ENCODE data around the gene BAIAP2. TPM values are rescaled to one million over a fixed set of nuclear protein-coding genes. Genes with fewer than 3 reads are reported as not detected.
"Not testable (repeated sequence)": the region's sequence is repeated elsewhere in the genome, so short reads cannot be mapped to it uniquely, and the experiment has no call there.

BAIAP2 gene
- polyA plus RNA-seq, 1 donor = 37.2 TPM

DNA sequence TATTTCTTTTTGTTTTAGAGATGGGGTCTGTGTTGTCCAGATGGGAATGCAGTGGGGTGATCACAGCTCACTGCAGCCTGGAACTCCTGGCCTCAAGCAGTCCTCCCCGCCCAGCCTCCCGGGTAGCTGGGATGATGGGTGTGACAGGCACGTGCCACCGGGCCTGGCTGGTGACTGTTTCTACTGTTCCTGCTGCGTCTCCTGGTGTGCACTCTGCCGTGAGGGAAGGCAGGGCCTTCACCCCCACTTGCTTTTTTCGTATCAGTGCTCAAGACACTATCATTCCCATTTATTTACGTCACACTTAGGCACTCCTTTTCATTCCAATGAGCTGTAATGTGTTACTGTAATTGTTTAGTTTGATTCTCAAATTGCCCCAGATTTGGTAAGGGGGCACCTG is 105.1 kb downstream of the BAIAP2 start:
- no peak for DNase-seq

DNA sequence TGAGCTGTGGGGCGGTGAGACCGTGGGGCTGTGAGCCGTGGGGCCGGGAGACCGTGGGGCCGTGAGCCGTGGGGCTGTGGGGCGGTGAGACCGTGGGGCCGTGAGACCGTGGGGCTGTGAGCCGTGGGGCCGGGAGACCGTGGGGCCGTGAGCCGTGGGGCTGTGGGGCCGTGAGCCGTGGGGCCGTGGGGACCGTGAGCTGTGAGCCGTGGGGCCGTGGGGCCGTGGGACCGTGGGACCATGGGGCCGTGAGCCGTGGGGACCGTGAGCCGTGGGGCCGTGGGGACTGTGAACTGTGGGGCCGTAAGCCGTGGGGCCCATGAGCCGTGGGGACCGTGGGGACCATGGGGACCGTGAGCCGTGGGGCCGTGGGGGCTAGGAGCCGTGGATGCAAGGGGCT is 105.7 kb downstream of the BAIAP2 start:
- DNase-seq = no peak

DNA sequence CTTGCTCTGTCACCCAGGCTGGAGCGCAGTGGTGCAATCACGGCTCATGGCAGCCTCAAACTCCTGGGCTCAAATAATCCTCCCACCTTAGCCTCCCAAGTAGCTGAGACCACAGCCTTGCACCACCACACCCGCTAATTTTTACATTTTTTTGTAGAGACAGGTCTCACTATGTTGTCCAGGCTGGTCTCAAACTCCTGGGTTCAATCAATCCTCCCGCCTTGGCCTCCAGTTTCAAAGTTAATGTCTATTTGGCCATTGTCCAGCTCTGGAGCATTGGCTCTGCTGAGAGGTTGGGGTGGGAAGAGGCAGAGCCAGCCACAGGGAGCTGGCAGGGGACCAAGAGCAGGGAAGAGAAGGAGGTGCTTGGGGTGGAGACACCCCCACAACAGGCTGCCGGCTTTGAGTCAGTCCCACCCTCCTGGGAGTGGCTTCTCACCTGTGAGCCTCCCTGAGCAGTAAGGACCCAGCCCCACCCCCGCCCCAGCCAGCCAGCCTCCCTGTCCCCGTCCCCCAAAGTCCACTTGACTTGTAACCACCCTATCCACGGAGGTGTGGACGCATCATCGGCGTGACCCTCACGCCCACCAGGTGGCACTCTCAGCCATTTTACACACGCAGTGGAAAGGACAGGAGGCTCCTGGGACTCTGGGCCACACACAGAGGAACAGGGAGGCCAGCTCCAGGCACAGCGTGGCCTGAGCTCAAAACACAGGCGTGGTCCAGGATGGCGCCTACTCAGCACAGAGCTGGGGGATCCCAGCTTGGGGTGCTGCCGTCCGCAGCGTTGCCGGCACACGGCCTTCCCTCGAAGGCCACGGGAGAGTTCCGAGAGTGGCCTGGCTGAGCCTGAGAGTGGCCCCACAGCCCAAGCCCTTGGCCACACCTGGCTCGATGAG is 107.6 kb downstream of the BAIAP2 start:
- peak; percentile 70 for DNase-seq

DNA sequence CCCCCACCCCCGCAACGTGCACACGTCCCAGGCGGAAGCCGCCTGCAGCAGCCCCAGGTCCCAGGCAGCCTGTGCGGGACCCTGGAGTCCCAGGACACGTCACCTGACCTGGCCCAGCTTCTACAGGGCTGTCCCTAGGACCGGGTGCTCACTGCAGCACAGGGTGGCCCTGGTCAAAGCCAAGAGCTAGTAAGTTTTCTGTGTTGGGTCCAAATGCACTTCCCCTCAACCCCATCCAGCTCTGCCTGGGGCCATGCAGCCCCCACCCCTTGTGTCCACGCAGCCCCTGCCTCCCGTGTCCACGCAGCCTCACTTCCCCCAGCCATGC is 108.2 kb downstream of the BAIAP2 start:
- no peak for DNase-seq

DNA sequence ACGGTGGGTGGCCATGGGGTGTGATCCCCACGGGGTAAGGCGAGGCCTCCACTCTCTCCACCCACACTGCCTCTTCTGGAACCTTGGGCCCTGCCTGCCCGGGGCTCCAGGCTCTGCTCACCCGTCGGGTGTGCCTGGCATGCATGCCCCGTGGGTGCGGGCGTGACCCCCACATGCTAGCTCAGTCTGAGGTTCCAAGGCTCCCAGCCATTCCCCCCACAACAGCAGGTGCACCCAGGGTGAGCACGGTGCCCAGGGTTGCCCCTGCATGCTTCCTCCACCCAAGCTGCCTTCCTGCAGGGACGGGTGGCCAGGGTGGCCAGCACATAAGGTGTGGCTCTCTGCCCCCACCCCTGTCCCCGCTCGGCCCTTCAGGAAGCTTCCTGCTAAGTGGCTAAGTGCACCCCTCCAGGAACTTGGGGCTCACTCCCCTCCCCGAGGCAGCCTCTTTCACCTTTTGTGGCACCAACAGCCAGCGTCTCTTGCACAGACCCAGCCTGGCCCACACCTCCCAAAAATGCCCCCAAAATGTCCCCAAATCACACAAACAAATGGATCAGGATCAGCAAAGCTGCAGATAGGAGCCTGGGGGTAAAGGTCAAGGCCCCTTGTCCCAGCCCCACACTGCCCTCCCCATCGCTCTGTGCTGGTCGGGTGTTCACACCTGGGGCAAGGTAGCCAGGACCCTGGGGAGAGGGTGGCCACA is 108.9 kb downstream of the BAIAP2 start:
- no peak for DNase-seq

DNA sequence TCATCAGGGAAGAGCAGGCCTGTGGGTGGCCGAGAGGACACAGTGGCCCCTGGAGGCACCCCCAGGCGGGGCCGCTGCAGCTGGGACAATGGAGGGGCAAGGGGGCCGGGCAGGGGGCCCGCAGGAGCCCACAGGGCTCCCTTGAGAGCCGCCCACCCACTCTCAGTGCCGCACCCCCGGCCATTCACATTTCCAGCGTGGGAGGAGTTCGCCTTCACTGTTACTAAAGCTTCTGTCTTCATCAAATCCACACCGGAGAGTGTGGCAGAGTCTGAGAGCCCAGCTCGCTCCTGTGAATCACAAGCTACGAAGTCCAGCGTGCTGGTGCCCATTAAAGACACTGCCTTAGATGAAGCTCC is 109.5 kb downstream of the BAIAP2 start:
- DNase-seq = no peak

DNA sequence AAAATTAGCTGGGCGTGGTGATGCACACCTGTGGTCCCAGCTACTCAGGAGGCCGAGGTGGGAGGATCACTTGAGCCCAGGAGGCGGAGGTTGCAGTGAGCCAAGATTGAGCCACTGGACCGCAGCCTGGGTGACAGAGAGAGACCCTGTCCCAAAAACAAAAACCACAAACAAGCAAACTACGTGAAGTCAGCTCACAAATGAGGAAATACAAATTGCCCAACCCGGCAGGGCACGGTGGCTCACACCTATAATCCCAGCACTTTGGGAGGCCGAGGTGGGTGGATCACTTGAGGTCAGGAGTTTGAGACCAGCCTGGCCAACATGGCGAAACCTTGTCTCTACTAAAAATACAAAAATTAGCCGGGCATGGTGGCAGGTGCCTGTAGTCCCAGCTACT is 111.3 kb downstream of the BAIAP2 start:
- not testable (repeated sequence) for DNase-seq

DNA sequence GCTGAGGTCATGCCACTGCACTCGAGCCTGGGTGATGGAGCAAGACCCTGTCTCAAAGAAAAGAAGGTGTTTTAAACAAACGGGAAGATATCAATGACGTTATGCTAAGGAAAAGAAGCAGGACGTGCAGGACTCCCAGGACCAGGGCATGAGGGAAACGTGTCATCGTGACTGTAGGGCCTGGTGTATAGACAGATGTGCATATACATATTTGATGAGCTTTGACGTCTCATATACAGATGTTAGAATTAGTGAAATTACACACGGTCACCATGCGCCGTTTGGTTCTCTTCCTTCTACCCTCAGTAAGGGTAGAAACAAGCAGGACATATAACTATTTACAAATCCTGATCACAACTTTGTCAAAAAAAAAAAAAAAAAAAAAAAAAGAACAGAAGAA is 112.8 kb downstream of the BAIAP2 start:
- no peak for DNase-seq

DNA sequence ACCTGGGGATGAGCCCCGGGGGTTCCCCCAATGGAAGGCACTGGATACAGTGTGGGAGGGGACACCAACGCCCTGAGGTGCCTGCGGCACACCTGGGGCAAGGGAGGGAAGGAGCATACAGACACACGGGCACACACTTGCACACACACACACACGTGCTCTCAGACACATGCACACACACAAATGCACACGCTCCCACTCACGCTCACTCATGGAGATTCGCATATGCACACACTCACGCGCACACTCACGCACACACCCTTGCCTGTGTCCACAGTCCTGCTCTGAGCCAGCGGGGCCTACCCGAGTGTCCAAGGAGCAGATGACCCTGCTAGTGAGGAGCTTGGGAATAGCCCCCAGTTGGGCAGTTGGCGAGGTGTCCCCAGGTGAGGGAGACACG is 113.6 kb downstream of the BAIAP2 start:
- DNase-seq = no peak

DNA sequence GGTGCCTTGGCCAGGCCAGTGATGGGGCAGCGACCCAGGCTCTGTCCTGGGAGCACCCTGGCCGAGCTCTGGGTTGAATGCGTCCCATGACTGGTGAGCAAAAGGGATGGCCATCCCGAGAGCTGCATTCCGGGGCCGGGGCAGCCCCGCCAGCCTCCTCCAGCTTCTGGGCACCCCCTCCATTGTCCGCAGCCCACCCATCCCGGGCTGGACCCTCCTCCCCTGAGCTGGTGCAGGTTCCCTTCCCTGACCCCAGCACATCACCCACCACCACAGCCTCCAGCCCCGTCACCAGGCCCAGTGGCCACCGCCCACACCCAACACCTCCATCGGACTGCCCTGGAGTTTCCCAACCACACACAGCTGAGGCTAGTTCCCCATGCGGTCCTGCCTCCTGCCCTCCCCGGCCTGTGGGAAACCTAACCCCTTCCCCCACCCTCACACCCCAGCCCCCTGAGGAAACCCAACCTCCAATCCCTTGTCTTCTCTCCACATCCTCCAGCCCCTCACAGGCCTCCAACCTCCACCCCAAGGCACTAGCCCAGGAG is 114.1 kb downstream of the BAIAP2 start:
- no peak for DNase-seq

DNA sequence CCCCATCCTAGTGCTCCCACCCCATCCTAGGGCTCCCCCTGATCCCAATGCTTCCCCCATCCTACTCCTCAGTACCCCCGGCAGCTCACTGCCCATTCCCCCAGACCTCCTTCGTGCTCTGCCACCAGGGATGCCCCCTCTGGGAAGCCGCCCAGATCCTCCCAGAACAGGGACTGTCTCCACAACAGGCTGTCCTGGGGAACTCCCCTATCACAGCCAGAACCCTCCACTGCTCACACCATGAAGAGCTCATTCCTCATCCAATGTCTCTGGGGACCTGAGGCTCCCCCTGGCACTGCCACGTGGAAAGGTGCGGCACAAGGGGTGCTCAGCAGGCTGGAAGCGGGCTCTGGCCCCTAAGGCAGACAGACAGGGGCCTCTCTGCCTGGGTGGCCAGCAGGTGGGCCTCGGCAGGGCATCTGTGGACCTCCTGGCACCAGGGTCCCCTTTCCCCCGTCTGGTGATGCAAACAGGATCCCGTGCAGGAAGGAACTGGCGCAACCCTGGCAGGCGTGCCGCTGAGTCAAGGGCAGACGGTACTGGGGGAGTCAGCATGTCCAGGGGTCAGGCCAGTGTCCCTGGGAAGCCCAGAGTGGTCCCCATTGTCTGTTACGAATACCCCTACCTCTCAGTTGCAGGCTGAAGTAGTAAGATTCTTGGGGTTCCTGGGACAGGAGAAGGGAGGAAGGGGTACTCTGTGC is 115.6 kb downstream of the BAIAP2 start:
- DNase-seq = no peak

DNA sequence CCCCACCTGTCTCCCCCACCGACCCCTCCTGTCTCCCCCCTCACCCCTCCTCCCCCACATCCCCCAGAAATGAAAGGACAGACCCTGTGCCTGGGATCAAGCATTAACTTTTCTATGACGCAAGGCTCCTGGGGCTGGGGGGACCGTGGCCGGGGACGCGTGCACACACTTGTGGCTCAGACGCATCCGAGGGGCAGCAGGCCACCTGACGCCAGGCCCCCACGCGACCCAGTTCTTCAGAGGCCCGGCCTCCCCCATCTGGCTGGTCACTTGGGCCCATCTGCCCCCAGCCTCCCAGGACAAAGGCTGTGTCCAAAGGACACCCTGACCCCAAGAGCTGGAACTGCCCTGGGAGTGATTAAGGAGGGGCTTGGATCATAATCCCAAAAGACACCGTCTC is 116.3 kb downstream of the BAIAP2 start:
- DNase-seq = no peak

DNA sequence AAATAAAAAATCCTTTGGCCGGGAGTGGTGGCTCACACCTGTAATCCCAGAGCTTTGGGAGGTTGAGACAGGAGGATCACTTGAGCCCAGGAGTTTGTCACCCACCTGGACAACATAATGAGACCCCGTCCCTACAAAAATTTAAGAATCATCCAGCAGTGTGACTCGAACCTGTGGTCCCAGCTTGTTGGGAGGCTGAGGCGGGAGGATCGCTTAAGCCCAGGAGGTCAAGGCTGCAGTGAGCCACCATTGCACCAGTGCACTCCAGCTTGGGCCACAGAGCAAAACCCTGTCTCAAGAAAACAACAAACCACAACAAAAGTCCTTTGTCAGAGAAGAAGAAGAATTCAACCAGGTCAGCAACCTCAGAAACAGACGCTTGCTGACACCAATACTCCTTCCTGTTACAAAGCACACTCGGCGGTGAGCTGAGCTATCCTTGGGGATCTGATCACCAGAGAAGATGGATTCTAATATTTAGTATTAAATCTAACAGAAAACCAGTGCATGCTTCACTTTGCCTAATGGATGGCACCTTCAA is 117.4 kb downstream of the BAIAP2 start:
- DNase-seq = no peak

DNA sequence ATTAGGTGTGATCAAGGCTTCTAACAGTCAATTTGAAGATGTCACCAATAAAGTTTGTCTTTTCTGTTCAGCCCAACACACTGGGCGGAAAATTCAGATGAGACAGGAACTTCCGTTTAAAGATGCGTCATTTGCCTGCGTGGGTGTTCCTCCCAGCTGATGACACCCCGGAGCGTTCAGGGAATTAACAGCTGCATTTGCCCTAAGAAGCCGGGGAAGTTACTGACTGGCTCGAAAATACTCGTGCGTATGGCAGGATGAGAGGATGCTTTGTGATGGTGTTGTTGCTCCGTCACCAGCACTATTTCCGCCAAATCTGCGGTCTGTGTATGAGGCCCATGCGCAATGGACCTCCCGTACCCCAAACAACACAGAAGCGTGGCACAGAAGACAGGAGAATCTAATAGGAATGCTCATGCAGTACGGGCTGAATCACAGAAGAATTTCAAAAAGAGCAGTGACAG is 118.4 kb downstream of the BAIAP2 start:
- DNase-seq = no peak

DNA sequence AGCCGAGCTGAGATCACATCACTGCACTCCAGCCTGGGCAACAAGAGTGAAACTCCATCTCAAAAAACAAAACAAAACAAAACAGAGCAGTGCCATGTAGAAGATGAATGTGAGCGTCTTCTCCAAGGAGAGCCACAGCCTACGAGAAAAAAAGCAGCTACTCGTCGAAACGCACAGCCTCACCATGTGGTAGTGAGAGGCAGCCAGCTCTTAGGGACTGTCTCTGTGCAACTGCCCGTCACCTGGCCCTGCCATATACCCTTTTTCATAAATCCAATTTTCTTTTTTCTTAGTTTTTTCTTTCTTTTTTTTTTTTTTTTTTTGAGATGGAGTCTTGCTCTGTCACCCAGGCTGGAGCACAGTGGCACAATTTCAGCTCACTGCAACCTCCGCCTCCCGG is 119.1 kb downstream of the BAIAP2 start:
- not testable (repeated sequence) for DNase-seq

DNA sequence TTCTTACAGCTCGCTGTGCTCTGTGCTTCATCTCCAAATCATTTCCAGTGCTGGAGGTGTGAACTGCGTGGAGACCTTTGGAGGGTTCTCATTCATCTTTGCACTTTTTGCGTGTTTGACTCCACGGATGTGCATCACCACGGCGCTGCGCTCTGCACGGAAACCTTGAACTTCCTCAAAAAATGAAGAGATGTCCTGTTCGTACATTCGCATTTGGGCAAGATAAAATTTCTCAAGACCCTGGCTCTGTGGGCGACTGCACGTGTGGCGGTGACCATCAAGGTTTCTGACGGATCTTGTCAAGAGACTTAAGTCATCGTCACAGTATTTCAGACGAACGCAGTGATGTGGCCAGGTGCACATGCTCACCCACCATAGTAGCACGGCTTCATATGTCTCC is 120.0 kb downstream of the BAIAP2 start:
- DNase-seq = no peak

DNA sequence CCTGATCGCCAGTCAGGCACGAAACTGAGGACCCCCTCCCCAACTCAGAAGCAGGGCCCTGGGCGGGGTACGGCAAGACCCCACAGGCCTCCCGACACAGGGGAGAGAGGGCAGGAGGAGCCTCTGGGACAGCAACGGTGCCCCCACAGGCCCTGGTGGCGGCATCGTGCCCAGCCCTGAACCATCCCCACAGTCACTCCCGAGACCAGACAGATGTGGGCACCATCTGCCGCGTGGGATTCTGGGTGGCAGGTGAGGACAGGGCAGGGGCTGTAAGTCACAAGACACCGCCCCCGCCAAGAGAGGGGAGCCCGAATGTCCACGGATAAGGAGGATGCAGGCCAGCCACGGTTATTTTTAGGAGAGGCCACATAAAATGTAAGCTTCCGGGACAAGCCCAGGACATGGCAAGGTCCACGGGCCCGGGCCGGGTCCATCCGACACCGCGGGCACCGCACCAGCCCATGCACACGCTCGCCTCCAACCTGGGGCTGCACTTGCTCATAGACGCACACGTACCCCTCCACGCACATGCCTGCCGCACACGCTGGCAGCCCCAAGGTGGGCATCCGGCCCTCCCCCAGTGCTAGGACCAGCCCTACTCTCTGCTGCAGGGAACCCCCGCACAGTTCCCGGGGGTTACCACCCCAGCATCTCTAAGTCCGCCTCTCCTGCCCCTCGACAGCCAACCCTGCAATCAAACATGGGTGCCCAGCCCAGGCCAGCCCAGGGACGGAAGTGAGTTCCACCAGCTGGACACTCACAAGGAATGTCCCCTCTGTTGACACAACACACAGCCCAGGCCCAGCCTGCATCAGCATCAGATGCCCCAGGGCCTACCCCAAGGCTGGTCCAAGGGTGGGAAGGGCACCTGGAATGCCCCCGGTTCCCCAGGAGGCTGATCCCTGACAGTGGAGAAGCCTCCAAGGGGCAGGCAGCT is 122.2 kb downstream of the BAIAP2 start:
- no peak for DNase-seq

DNA sequence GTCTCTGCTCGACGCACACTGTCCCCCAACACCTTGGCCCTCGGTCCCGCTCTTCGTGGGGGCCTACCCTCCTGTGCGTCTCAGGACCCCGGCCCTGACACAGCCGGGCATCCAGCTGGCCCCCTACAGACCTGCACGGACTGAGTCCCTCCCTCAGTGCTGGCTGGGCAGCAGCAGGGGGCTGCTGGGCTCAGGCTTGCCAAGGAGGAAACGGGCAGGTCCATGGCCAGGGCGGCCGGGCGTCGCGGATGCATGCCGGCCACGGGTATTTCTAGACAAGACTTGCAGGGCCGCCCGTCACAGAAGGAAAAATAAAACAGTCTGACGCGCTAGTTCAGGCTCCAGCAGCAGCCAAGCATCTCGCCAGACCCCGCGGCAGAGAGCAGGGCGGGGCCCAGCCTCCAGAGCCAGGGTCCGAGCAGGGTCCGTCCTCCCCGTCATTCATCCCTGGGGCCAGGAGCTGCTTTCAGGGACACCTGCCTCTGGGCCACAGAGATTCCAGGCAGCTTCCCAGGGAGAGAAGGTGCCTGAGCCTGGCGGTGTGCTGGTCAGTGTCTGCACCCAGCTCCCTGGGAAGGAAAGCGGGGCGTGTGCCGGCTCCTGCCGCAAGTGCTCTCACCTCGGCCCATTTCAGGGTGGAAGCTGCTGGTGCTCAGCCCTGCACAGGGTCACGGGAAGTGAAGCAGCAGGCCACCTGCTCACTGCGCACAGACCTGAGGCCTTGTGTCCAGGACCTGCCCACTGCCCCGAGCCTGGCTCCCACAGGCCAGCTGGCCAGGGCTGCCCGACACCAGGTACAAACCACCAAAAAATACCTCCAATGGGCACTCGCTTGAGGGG is 123.1 kb downstream of the BAIAP2 start:
- DNase-seq = no peak

DNA sequence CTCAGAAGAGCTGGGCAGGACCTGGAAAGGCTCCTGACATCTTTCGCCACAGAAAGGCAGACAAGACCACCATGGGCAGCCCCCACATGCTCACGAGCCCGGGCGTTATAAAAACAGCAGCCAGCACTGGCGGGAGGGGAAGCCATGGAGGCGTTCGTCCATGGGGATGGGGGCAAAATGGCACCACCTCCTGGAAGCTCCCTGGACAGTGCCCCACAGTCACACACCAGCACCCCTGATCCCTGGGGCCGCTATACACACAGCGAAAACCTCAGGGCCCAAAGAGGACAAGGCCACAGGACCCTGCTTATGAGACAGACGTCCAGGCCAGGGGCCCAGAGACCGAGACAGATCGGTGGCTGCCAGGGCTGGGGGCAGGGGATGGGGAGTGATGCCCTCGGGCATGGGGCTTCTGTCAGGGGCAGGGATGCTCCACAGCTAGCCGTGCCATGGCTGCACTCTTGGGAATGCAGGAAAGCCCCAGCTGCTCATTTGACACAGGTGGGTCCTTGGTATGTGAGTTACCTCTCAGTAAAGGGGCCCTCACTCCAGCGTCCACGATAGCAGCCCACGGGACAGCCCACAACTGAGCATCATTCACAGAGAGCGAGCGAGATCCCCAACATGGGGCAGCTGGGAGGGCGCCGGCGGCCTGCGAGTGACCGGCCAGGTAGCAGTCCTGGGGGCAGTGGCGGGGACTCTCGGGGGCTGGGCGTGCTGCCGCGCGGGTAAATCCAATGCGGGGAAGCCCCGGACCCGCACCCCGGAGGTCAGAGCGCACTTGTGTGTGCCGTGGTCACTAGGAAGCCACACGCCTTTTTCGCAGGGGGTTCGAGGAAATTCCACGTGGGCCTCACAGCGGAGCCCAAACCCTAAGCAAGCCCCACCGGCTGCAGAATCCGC is 124.0 kb downstream of the BAIAP2 start:
- DNase-seq = no peak
